ENCODE data around the gene DRG1. TPM values are rescaled to one million over a fixed set of nuclear protein-coding genes. Genes with fewer than 3 reads are reported as not detected.

DRG1 gene
- total RNA-seq, 4 donors from 2014 or later = 57.7 to 67.6 (median 66.3) TPM

- 91 to 97% methylated on average over 2 of the region's 2 CpGs for WGBS, 2 donors
- H3K27me3 ChIP-seq = no peaks in the 10 kb centered on the region
- no peaks in the 10 kb centered on the region for H3K9me3 ChIP-seq
- peaks cover 25 to 26% of the 10 kb centered on the region in 2 donors for H3K36me3 ChIP-seq
- DNase-seq = no peak
- intact Hi-C loops (cut with DNase I) = loop anchor here (10.0 kb wide), 1 partner anchor 178 kb away; no protein-coding TSS in a partner anchor
- no peak overlapping the region for H3K27ac ChIP-seq
- no peak overlapping the region for H3K4me3 ChIP-seq (replicated peaks in 1 of 3)
- no peaks in the 10 kb centered on the region for H3K4me1 ChIP-seq
- TF ChIP-seq CTCF (IDR thresholded peaks at IDR 0.05) (no peak), POLR2A (IDR thresholded peaks at IDR 0.05) (no peak)
Measured at GRCh38 chr22:31446767-31447166, 47.4 kb downstream of the DRG1 start.

- Histone ChIP-seq H3K4me3 (replicated peaks in 1 of 3) (no peak overlapping the region), H3K36me3 (peaks cover 19 to 21% of the 10 kb centered on the region in 2 donors), H3K27ac (no peak overlapping the region), H3K27me3 (no peaks in the 10 kb centered on the region), H3K4me1 (peaks cover 0 to 3% of the 10 kb centered on the region in 2 donors), H3K9me3 (no peaks in the 10 kb centered on the region)
- intact Hi-C loops (cut with DNase I) = loop anchor here (10.0 kb wide), 1 partner anchor 177 kb away; no protein-coding TSS in a partner anchor
- 93 to 100% methylated on average over 3 of the region's 3 CpGs for WGBS, 2 donors
- TF ChIP-seq CTCF (IDR thresholded peaks at IDR 0.05) (no peak), POLR2A (IDR thresholded peaks at IDR 0.05) (no peak)
- no peak for DNase-seq
Measured at GRCh38 chr22:31447337-31447736, 47.9 kb downstream of the DRG1 start.

GRCh38 chr22:31448382-31448781 is 49.0 kb downstream of the DRG1 start:
- WGBS, 2 donors = 86% methylated on average over 2 of the region's 2 CpGs
- DNase-seq = no peak
- H3K36me3 ChIP-seq = peaks cover 13 to 17% of the 10 kb centered on the region in 2 donors

GRCh38 chr22:31449506-31449905 is 50.1 kb downstream of the DRG1 start:
- TF ChIP-seq POLR2A (IDR thresholded peaks at IDR 0.05) = no peak
- TF ChIP-seq CTCF (IDR thresholded peaks at IDR 0.05) = no peak
- Histone ChIP-seq H3K27me3 (no peaks in the 10 kb centered on the region), H3K9me3 (no peaks in the 10 kb centered on the region), H3K4me3 (replicated peaks in 1 of 3) (no peak overlapping the region), H3K4me1 (peaks cover 0 to 4% of the 10 kb centered on the region in 2 donors), H3K27ac (no peak overlapping the region), H3K36me3 (peaks cover 14 to 20% of the 10 kb centered on the region in 2 donors)
- no peak for DNase-seq
- 88 to 90% methylated on average over 4 of the region's 4 CpGs for WGBS, 2 donors
- intact Hi-C loops (cut with DNase I) = loop anchor here (10.0 kb wide), 1 partner anchor 175 kb away; no protein-coding TSS in a partner anchor

More at GRCh38 chr22:31448382-31448781, 49.0 kb downstream of the DRG1 start:
- Histone ChIP-seq H3K4me1 (peaks cover 0 to 4% of the 10 kb centered on the region in 2 donors), H3K27ac (no peak overlapping the region), H3K27me3 (no peaks in the 10 kb centered on the region), H3K9me3 (no peaks in the 10 kb centered on the region), H3K4me3 (replicated peaks in 1 of 3) (no peak overlapping the region)
- intact Hi-C loops (cut with DNase I) = loop anchor here (10.0 kb wide), 1 partner anchor 176 kb away; no protein-coding TSS in a partner anchor
- TF ChIP-seq POLR2A (IDR thresholded peaks at IDR 0.05) = no peak
- TF ChIP-seq CTCF (IDR thresholded peaks at IDR 0.05) = no peak

- peak; percentile 11 to 25 for DNase-seq
- WGBS, 2 donors = 74 to 75% methylated on average over 5 of the region's 5 CpGs
- Histone ChIP-seq H3K27ac (peak overlapping the region in 1 of 3 donors; percentile 8), H3K4me3 (replicated peaks in 1 of 3) (no peak overlapping the region), H3K9me3 (no peaks in the 10 kb centered on the region), H3K36me3 (peaks cover 12 to 26% of the 10 kb centered on the region in 2 donors), H3K27me3 (no peaks in the 10 kb centered on the region), H3K4me1 (peaks cover 0 to 4% of the 10 kb centered on the region in 2 donors)
- TF ChIP-seq POLR2A (IDR thresholded peaks at IDR 0.05) (no peak), CTCF (IDR thresholded peaks at IDR 0.05) (peak in 5 of 6 experiments; percentile 47 to 63 (median 51))
- intact Hi-C loops (cut with DNase I) = no loop called here
Measured at GRCh38 chr22:31451709-31452571, 52.5 kb downstream of the DRG1 start.
